AG20443 (cell line): ENCODE results near the gene PIK3CA.
"Not testable (repeated sequence)": the region's sequence is repeated elsewhere in the genome, so short reads cannot be mapped to it uniquely, and the experiment has no call there.

Experiments
- DNase-seq: peaks from one replicate; pipeline ENCODE4 v3.0.0; 2012; ENCODE audit warnings: low spot score, mixed read lengths

The PIK3CA gene

GRCh38 chr3:179200790-179201189 lies 52.6 kb downstream of the PIK3CA start:
- no peak for DNase-seq

DNA sequence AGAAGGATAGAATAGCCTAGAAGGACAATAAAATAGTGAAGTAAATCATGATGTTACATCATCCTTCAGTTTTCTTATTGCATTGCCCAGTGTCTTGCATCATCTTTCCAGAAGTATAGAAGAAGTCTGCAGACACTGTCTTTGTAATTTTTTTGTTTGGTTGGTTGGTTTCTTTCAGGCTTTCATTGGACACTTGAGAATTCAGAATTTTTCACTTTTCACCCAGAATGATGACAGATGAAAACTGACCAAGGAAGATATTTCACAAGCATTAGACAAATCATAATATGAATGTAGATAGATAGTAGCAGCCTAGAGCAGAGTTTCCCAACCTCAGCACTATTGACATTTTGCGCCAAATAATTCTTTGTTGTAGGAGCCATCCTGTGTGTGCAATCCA lies 67.4 kb downstream of the PIK3CA start:
- not testable (repeated sequence) for DNase-seq

DNA sequence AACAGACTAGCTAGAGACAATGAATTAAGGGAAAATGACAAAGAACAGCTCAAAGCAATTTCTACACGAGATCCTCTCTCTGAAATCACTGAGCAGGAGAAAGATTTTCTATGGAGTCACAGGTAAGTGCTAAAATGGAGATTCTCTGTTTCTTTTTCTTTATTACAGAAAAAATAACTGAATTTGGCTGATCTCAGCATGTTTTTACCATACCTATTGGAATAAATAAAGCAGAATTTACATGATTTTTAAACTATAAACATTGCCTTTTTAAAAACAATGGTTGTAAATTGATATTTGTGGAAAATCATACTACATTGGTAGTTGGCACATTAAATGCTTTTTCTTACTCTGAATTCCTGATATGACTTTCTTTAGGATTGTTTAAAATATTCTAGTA lies 70.1 kb downstream of the PIK3CA start:
- DNase-seq: not testable (repeated sequence)

GRCh38 chr3:179223548-179223947 lies 75.4 kb downstream of the PIK3CA start:
- no peak for DNase-seq

- DNase-seq: no peak
Measured at GRCh38 chr3:179224584-179224983, 76.4 kb downstream of the PIK3CA start.

GRCh38 chr3:179227349-179227748 lies 79.2 kb downstream of the PIK3CA start:
- DNase-seq: no peak

DNA sequence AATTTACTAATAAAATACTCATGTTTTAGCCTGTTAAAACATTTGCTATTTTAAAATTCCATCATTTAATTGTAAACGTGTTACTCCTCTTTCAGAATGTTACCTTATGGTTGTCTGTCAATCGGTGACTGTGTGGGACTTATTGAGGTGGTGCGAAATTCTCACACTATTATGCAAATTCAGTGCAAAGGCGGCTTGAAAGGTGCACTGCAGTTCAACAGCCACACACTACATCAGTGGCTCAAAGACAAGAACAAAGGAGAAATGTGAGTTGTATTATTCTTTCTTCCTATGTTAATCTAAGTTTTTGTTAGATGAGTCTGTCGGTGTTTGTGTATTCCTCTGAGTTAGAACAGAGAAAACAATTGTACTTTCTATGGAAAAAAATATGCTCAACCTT lies 81.0 kb downstream of the PIK3CA start:
- no peak for DNase-seq

GRCh38 chr3:179233043-179233442 lies 84.9 kb downstream of the PIK3CA start:
- no peak for DNase-seq

DNA sequence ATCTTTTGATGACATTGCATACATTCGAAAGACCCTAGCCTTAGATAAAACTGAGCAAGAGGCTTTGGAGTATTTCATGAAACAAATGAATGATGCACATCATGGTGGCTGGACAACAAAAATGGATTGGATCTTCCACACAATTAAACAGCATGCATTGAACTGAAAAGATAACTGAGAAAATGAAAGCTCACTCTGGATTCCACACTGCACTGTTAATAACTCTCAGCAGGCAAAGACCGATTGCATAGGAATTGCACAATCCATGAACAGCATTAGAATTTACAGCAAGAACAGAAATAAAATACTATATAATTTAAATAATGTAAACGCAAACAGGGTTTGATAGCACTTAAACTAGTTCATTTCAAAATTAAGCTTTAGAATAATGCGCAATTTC lies 86.0 kb downstream of the PIK3CA start:
- no peak for DNase-seq

DNA sequence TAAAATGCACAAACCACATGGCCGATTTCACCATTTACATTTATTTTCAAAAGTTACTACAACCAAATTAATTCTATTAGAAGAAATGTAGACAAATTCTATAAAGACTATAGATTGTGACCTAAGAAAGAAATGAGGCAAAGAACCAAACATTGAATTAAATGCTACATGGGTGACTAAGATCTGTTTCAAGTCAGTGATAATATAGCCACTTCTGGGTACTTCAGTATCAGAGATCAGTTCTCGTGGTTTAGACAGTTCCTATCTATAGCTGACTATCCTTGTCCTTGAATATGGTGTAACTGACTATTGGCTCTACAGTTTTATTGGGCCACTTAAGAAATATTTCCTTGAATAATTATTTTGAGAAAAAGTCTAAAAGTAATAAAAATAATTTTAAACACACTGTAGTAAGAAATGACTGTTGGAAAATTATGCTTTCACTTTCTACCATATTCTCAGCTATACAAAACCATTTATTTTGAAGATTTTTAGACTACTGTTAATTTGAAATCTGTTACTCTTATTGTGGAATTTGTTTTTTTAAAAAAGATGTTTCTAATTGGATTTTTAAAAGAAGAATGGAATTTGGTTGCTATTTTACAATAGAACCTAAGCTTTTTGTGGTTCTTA lies 88.6 kb downstream of the PIK3CA start:
- DNase-seq: no peak

- DNase-seq: not testable (repeated sequence)
Measured at GRCh38 chr3:179240299-179240698, 92.1 kb downstream of the PIK3CA start.

DNA sequence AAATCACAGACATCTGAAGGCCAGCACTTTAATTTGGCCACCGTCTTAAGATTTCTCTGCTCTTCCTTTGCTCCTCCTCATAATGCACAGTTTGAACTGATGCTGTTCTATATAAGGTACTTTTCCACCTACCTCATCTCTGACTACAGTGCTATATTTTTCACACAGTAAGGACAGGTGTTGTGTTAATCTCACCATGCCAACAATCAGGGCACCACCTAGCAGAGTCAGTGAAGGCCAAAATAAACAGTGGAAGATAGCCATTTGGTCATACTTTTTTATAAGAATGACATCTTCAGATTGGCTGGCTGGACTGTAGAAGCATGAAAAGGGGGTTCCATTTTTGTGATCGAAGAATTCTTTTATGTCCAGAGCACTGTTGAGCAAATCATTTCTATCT lies 94.7 kb downstream of the PIK3CA start:
- DNase-seq: not testable (repeated sequence)

- DNase-seq: no peak
Measured at GRCh38 chr3:179244878-179245277, 96.7 kb downstream of the PIK3CA start.

GRCh38 chr3:179247289-179248015 lies 99.3 kb downstream of the PIK3CA start:
- no peak for DNase-seq

DNA sequence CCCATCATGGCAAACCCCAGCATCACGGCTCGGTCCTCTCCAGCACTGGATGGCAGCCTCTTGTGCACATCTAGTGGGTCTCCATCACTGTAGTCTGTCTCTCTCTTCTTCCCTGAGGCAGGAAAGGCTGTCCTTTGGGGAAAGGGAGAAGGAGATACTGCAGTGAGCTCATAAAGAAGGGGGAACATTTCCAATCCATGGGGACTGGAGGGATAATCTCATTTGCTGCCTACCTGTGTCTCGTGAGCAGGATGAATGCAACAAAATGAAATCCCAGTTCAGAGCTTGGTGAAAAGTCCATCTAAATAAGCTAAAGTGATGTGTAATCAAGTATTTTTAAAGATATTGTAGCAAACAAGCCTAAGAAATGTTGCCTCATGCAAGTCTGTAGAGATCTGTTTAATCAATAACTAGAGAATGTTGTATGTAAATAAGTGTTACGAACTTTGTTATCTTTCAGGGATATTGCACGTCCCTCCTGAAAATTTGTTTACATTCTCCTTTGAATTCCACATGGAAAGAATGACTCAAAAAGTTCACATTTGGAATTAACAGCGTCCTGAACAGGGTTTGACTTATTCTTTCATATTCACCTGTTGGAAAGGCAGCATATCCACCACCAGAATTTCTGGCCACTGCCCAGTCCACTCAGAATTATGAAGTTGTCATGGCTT lies 102.8 kb downstream of the PIK3CA start, which contains the start of gene KCNMB3:
Gene KCNMB3, minus strand, starts transcription at position 312 of the 674 bp plus-strand sequence. Its CDS starts 124 bp downstream, at position 188.
- DNase-seq: no peak

DNA sequence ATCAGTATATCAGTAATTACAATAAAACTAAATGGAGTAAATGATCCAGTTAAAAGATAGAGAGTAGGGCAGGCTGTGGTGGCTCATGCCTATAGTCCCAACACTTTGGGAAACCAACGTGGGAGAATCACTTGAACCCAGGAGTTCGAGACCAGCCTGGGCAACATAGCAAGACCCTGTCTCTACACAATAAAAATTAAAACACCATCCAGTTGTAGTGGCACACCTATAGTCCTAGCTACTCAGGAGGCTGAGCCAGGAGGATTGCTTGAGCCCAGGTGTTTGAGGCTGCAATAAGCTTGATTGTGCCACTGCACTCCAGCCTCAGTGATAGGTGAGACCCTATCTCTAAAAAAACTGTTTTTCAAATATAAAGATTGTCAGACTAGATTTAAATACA lies 108.7 kb downstream of the PIK3CA start:
- no peak for DNase-seq

GRCh38 chr3:179257742-179258141 lies 109.6 kb downstream of the PIK3CA start:
- not testable (repeated sequence) for DNase-seq

- DNase-seq: no peak
Measured at GRCh38 chr3:179258820-179259219, 110.7 kb downstream of the PIK3CA start.

DNA sequence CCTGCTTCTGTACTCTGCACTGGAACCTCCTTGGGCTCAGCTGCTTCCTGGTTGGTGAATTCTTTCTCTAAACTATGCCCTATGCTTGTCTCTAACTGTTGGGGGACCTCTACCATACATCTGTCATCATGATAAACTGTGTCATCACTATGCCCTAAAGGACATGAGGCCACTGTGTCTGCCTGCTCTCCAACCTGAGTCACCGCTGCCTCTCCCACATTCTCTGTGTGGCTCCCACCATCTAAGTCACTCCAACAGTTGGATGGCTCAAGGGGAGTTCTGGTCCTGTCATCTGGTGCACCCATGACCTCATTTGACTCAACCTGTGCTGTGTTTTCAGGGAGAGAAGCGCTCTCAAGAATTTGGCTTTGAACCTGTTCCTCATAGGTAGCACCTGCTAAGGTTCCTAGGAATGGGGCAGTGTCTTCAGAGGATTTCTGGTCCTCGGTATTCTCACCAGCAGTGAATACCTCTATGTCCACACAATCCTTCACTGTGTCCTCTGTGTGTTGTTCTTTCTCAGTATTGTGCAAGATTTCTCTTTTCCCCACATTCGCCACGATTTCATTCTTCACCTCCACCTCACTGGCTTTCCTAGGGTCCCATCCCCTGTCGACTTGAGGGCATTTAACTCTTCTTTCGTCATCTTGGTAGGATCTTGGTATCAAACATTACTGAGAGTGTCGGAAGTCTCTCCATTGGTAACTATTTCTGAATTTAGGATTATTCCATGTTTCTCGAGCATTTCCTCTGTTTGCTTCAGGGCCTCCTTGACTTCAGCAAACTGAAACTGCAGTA lies 112.0 kb downstream of the PIK3CA start:
- DNase-seq: not testable (repeated sequence)

DNA sequence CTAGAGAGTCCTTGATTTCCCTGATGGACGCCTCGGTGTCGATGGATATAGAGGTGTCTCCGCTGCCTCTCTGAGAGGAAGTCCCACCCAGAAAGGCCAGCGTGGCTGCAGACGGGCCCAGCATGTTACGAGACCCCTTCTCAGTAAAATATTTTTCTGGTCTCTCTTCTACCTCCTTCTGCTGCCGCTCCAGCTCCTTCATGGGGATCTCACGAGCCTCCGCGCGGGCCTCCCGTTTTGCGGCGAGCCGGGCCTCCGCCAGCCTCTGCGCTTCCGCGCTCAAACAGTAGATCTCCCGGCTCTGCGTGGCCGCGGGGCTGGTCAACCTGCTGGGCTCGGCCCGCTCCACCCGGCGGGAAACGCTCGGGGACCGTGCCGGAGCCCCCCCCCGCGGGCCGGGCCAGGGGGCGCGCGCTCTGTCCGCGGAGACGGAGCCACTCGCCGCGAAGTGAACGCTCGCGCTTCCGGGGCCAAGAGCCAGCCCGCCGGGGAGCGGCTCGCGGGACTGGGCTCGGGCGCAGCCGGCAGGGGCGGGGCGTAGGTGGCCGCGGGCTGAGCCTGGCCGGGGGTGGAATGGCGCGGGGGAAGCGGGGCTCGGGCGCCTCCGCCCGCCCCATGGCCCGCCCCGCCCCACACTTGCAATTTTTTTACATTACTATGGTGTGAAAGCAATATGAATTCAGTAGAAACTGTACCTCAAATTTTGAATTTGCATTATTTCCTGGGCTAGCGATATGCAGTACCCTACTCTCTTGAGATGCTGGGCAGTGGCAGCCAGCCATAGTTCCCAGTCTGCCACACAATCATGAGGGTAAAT lies 113.0 kb downstream of the PIK3CA start:
- DNase-seq: peak; percentile 95

DNA sequence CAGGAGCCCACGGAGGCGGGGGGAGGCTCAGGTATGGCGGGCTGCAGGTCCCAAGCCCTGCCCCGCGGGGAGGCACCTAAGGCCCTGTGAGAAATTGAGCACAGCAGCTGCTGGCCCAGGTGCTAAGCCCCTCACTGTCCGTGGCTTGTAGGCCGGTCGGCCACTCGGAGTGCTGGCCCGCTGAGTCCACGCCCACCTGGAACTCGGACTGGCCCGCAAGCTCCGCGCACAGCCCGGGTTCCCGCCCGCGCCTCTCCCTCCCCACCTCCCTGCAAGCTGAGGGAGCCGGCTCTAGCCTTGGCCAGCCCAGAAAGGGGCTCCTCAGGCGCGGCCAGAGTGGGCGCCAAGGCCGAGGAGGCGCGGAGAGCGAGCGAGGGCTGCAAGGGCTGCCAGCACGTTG lies 115.0 kb downstream of the PIK3CA start:
- no peak for DNase-seq
